GM11168 (cell line): Measurements from ENCODE around the gene PREX1.

Source experiments
- in situ Hi-C: fragments of 300-500 bp; cut with MboI; formaldehyde crosslinking; loops from one replicate; pipeline ENCODE4 v1.12.0; 2022; ENCODE audit warnings: low sequenced_read_pairs; ENCODE audit not compliant: unreplicated experiment

PREX1 gene

DNA sequence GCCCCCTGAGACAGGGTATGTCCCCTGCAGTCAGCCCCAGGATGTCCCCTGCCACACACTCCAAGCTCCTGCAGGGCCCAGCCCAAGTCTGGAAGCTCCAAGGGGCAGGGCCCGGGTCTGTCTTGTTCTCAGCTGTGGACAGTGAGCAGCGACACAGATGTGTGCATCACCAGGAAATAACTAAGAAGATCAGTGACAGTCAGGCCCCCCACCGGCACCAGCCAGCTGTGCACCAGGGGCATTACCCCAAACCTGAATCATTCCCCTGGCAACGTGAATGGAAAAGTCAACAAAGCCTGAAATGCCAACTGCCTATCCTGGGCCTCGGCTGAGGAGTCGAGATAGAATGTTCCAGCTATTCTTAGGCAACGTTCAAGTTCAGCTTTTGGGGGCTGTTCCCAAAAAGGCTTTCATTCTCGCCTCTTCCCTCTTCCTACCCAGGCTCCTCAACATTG, 105.0 kb downstream of the PREX1 start:
- in situ Hi-C loops = no loop called here

DNA sequence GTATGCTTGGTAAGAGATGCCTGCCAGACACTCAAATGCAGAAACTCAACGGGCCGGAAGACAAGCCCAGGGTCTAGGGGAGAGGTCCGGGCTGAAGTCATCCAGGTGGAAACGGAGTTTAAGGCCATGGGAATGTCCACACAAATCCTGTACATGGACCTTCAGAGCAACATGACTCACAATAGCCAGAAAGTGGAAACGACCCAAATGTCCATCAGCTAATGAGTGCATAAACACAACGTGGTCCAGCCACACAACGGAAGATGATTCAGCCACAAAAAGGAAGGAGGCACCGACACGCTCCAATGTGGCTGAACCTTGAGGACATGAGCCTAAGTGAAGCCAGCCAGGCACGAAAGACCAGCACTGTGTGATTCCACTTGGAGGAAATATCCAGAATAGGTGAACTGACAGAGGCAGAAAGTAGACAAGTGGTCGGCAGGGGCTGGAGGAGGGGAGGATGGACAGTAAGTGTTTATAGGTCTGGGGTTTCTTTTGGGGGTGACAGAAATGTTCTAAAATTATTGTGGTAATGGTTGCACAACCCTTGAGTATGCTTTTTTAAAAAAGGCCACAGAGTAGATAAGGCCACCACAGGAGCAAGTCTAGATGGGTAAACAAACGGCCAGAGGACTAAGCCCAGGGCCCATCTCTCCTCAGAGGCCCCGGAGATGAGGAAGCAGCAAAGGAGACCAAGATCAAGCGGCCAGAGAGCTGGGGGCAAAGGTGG, 105.6 kb downstream of the PREX1 start:
- in situ Hi-C loops = no loop called here

DNA sequence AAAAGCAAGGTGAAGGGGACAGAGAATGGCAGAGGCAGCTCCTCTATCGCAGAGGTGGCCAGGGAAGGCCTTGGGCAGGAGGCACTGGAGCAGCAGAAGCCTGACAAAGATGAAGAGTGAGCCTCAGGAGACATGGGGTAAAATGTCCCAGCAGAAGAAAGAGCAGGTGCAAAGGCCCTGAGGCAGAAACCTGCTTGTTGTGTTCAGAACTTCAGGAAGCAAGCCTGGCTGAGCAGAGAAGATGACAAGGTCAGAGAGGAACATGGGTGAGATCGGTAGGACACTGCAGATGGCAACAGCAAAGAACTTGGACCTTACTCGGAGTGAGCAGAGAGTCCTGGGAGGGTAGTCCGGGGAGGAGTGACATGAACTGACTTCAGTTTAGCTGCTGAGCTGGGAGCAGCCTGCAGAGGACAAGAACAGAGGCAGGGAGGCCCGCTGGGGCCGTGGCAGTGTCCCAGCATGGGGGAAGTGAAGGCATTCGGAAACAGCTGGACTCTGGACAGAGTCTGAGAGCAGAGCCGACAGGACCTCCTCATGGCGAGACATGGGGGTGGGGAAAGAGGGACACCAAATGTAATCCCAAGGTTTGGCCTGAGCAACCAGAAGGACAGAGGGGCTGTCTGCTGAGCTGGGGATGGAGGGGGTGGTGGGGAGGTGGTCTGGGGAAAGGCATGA, 106.3 kb downstream of the PREX1 start:
- in situ Hi-C loops = no loop called here

DNA sequence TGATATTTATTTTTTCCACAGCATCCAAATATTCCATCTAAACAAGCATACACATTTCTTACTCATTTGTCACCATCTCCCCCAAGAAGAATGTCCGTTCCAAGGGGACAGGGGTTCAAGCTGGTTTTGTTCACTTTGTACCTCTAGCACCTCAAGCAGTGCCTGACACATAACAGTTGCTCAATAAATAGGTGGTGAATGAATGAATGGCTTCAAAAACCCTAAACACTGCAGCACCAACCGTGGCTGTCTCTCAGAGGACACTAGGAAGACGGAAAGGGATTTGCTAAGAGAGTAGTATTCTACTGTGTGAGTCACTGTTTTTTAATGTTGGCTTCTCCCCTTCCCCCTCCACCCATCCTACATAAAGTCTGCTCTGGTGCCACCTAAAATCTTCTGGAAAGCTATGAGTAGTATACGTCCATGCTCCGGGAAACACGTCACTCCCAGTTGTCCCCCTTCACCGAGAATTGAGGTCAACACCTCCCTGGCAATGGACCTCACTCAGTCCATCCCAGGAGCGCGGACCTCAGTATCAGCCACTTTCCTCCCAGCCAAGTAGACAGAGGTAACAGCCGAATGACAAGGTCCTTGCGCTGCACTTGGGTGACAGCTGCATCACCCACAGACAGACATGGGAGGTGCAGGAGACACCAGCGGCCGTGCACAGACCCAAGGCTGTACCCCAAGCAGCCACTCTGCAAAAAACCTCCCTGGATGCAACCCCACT, 107.4 kb downstream of the PREX1 start:
- in situ Hi-C loops = no loop called here

DNA sequence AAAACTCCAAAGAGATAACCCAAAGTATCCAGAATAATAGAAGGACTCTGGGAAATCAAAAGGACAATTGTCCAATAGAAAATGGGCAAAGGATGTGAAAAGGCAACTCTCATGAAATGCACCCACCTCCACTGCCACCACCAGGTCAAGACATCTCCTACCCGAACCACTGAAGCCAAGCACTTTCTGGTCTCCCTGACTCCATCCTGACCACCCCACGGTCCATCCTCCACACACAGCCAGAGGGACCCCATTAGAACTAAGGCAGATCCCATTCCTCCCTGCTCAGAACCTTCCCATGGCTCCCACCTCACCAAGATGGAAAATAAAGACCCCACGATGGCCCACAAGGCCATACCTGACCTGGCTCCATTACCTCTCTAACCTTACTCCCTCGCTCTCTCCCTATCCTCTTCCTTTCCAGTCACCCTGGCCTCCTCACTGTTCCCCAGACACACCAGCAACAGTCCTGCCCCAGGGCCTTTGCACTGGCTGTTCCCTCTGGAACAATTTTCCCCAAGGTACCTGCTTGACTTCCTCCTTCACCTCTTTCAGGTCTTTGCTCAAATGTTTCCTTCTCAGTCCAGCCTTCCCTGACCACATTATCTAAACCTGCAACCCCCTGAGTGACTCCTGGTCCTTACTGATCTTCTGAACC, 108.1 kb downstream of the PREX1 start:
- in situ Hi-C loops = no loop called here

- in situ Hi-C loops = no loop called here
These were observed 108.8 kb downstream of the PREX1 start for GRCh38 chr20:48718786-48719578.

DNA sequence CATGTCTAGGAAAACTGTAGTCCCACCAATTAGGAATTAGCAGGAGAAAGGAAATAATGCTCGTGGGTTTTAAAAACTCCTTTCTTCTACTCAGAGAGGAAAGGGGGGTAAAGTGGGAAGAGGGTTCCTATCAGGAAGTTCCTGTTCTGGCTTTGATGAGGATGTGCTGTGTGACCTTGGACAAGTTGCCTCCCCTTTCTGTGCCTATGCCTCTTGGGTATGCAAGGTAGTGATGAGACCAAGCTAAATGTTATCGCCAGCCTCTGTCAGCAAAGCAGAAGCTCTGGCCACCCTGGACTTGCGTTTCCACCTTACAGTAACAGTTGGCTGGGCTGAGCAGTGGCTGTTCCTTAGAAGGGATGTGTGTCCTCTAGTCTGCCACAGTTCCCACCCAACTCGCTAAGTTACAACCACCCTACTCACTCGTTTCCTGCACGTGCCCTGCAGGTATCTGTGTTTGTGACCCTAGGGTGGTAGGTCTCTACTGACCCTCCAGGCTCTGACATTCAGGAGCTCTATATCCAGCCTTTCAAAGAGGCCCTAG, 110.0 kb downstream of the PREX1 start:
- in situ Hi-C loops = no loop called here

DNA sequence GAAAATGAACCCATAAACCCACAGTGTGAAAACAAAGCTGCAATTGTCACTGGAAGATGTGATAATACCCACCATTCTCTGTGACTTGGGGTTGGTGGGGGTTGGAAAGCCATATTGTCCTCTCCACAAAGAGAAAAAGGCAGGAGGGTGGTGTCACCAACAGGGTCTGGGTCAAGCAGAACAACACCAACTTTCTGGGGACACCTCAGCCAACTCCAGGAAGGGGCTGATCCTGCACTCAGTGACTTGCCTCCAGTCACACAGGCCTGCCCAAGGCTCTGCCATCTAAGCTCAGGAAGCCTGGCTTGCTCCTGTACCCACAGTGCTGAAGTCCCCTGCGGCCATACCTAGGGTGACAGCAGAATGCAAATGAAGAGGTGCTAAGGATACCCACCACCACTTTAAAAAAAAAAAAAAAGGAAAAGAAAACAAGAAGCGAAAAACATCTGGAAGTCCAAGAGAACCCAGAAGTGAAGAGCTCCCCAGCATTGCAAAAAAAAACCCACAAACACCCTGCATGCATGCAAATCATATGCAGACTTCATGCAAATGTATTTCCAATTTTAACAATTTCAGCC, 110.6 kb downstream of the PREX1 start:
- in situ Hi-C loops = no loop called here

- in situ Hi-C loops = no loop called here
These were observed 111.3 kb downstream of the PREX1 start for GRCh38 chr20:48716541-48716940.

- in situ Hi-C loops = no loop called here
These were observed 111.7 kb downstream of the PREX1 start for GRCh38 chr20:48716086-48716485.

GRCh38 chr20:48714764-48715163, 113.0 kb downstream of the PREX1 start:
- in situ Hi-C loops = no loop called here

- in situ Hi-C loops = no loop called here
These were observed 115.9 kb downstream of the PREX1 start for GRCh38 chr20:48711696-48712464.

GRCh38 chr20:48711044-48711428, 116.8 kb downstream of the PREX1 start:
- in situ Hi-C loops = no loop called here

- in situ Hi-C loops = no loop called here
These were observed 117.3 kb downstream of the PREX1 start for GRCh38 chr20:48710341-48711043.

DNA sequence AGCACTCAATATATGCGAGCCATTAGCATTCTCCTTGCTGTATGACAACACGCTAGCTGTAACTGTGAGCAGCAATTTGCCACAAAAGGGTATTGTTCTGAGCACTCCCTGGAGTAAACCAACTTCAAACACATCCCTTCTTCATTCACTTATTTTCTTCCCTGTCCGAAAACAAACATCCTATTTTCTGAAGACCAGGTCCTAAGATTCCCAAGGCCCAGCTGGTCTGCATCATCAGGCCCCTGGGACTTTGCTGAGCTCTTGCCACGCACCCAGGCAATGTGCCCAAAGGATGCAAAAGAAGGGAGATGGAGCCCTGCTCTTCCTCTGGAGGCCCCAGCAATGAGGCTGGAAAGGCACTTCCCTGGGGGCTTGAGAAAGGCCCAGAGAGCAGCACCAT, 118.1 kb downstream of the PREX1 start:
- in situ Hi-C loops = no loop called here

DNA sequence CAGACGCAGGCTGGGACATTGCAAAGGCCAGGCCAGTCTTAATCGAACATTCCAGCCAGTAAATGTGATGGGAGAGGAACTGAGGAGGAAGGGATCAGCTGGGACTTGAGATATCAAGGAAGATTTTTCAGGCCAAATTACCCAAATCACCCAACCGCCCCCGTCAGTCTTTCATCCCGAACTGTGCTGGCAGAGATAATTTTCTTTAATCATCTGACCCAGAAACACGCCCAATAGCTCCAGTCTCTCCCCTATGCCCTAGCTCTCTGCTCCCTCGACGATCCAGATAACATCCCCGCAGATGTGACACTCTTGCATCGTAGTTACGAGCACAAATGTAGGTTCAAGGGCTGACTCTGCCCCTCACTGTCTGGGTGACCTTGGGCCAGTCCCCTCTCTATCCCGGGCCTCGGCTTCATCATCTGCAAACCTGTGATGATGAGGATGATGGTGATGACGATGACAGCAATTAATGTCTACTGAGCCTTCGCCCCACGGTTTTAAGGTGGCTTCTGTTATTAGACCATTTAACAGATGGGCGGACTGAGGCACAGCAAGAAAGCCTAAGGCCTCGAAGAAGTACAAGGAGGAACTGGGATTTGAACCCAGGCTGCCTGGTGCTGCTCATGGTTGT, 118.6 kb downstream of the PREX1 start:
- in situ Hi-C loops = no loop called here

DNA sequence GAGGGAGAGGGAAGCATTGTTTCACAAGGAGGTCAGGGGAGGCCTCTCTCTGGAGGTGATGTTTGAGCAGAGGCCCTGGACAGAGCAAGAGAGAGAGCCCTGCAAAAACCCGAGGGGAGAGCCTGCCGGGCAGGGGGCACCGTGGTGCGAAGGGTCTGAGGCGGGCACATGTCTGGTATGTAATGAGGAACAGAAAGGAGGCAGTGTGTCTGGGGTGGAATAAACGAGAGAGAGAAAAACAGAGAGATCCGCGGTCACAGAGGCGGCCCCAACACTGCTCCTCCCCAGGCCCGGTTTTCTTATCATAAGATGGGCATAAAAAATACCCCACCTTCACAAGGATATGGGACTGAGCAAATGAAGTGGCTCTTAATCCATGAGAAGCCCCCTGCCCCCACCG, 119.2 kb downstream of the PREX1 start:
- in situ Hi-C loops = no loop called here

DNA sequence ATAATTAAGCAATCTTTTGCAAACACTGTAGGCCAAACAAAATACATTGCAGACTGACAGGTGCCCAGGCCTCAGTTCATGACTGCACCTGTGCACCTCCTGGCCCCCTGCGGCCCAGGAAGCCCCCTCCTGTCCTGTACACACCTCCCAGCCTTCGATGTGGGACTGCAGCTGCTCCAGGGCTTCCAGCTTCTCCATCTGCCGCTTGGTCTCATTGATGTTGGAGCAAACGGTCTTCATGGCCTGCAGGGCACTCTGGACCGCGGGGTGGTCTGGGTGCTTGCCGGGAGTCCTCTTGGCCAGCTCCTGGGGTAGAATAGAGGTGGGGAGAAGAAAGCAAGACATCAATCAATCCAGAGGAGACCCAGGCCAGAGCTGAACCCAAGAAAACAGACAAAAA, 119.7 kb downstream of the PREX1 start:
- in situ Hi-C loops = no loop called here
